ENCODE results near the gene FAP.

FAP gene

GRCh38 chr2:162184359-162184758 lies 58.9 kb downstream of the FAP start:
- TF ChIP-seq, protein P1, sequence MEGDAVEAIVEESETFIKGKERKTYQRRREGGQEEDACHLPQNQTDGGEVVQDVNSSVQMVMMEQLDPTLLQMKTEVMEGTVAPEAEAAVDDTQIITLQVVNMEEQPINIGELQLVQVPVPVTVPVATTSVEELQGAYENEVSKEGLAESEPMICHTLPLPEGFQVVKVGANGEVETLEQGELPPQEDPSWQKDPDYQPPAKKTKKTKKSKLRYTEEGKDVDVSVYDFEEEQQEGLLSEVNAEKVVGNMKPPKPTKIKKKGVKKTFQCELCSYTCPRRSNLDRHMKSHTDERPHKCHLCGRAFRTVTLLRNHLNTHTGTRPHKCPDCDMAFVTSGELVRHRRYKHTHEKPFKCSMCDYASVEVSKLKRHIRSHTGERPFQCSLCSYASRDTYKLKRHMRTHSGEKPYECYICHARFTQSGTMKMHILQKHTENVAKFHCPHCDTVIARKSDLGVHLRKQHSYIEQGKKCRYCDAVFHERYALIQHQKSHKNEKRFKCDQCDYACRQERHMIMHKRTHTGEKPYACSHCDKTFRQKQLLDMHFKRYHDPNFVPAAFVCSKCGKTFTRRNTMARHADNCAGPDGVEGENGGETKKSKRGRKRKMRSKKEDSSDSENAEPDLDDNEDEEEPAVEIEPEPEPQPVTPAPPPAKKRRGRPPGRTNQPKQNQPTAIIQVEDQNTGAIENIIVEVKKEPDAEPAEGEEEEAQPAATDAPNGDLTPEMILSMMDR (IDR thresholded peaks at IDR 0.05; ENCODE audit: low read depth, low read length, missing control alignments), result no peak
- no peak for DNase-seq (ENCODE audit: extremely low read depth, low read depth)
- H3K4me3 ChIP-seq (replicated peaks; ENCODE audit: low read depth, low read length), result no peak overlapping the region

GRCh38 chr2:162182395-162182794 lies 60.9 kb downstream of the FAP start:
- H3K4me3 ChIP-seq (replicated peaks; ENCODE audit: low read depth, low read length), result no peak overlapping the region
- TF ChIP-seq, protein P1 (IDR thresholded peaks at IDR 0.05; ENCODE audit: low read depth, low read length, missing control alignments), result no peak
- no peak for DNase-seq (ENCODE audit: extremely low read depth, low read depth)

DNA sequence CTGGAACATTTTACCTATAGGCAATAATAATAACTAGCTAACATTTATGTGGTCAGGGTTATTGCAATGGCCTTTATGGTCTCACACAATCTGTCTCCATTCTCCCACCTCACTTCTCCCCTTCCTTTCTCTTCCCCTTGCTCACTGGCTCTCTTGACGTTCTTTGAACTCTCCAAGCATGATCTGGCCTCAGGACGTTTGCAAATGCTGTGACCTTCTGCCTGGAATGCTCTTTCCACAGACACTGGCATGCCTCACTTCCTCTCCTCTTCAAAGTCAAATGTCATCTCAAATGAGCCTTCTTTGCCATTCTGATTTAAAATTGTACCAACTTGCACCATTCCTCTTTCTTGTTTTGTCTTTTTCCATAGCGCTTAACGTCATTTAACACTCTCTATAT lies 65.9 kb downstream of the FAP start:
- no peak overlapping the region for H3K4me3 ChIP-seq (replicated peaks; ENCODE audit: low read depth, low read length)
- TF ChIP-seq, protein P1 (IDR thresholded peaks at IDR 0.05; ENCODE audit: low read depth, low read length, missing control alignments), result no peak
- DNase-seq (ENCODE audit: extremely low read depth, low read depth), result no peak

DNA sequence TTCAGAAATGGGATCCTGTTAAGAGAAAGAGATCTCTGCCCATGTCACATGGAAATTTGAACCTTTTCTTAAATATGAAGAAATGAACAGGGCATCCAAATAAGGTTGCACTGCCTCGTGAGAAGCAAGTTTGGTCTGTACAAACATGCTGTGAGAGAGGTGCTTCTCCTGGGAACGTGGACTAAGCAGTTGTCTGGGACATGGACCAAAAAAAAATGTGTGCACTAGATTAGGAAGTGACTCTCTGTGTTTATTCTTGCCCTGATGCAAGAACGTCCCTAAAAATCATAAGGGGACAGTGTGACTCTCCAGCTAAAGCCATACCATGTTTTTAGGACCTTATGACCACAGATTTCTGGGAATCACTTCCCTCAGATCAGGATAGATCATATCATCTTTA lies 67.5 kb downstream of the FAP start:
- no peak for DNase-seq (ENCODE audit: extremely low read depth, low read depth)
- no peak overlapping the region for H3K4me3 ChIP-seq (replicated peaks; ENCODE audit: low read depth, low read length)
- TF ChIP-seq, protein P1 (IDR thresholded peaks at IDR 0.05; ENCODE audit: low read depth, low read length, missing control alignments), result no peak

- no peak overlapping the region for H3K4me3 ChIP-seq (replicated peaks; ENCODE audit: low read depth, low read length)
- TF ChIP-seq, protein P1 (IDR thresholded peaks at IDR 0.05; ENCODE audit: low read depth, low read length, missing control alignments), result no peak
- DNase-seq (ENCODE audit: extremely low read depth, low read depth), result peak; percentile 31
Observed at GRCh38 chr2:162174746-162175145, 68.5 kb downstream of the FAP start.

- TF ChIP-seq, protein P1 (IDR thresholded peaks at IDR 0.05; ENCODE audit: low read depth, low read length, missing control alignments), result no peak
- no peak overlapping the region for H3K4me3 ChIP-seq (replicated peaks; ENCODE audit: low read depth, low read length)
- DNase-seq (ENCODE audit: extremely low read depth, low read depth), result no peak
Observed at GRCh38 chr2:162172802-162173370, 70.4 kb downstream of the FAP start.

DNA sequence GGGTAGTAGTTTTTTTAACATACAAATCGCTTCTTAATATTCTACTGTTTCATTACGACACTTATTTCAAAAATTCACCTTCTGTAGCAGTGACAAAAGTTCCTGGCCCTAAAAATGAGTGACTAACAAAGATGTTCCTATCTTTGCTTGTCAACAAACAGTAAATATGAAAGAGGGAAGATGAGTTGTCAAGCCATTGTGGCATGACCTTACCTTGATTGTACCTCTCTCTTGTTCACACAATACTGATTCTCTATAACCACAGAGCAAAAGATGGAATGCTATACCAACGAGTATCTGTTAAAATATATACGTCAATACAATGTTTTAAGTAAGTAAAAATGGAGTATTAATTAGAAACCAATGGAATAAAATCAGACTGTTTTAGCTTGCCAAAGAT lies 76.5 kb downstream of the FAP start:
- TF ChIP-seq, protein P1 (IDR thresholded peaks at IDR 0.05; ENCODE audit: low read depth, low read length, missing control alignments), result no peak
- no peak overlapping the region for H3K4me3 ChIP-seq (replicated peaks; ENCODE audit: low read depth, low read length)
- DNase-seq (ENCODE audit: extremely low read depth, low read depth), result no peak

All from HFF-Myc (cell line).